Natural killer cell (primary cell): ENCODE data around the gene B3GALT5. TPM values are rescaled to one million over a fixed set of nuclear protein-coding genes. Genes with fewer than 3 reads are reported as not detected.

Source experiments
- ATAC-seq, 3 donors: fragments of 150-1000 bp in 2 of 3; fragments of 200-7000 bp in 1 of 3; cut with Tn5 transposase; 1 replicate in 1 of 3; 2 replicates in 2 of 3; pipeline ENCODE4 v1.10.0; 2021; ENCODE audit warnings: mild to moderate bottlenecking in 2 of 3, moderate library complexity in 2 of 3
- DNase-seq, 2 donors: peaks; one replicate each; pipeline versions ENCODE4 v3.0.0 to v3.0.0-alpha.2; 2013 to 2021; ENCODE audit warnings: mixed read lengths in 1 of 2
- H3K27ac ChIP-seq: one replicate; pipeline ENCODE4 v1.5.1; 2013; ENCODE audit warnings: mild to moderate bottlenecking, low read length
- H3K27me3 ChIP-seq: one replicate; pipeline ENCODE4 v1.6.1; 2013; ENCODE audit warnings: low read length; ENCODE audit not compliant: control insufficient read depth, insufficient read depth
- H3K36me3 ChIP-seq: one replicate; pipeline ENCODE4 v1.6.1; 2013; ENCODE audit warnings: low read length; ENCODE audit not compliant: control insufficient read depth, insufficient read depth
- H3K4me1 ChIP-seq: one replicate; pipeline ENCODE4 v1.6.1; 2013; ENCODE audit warnings: low read length; ENCODE audit not compliant: control insufficient read depth, insufficient read depth
- H3K4me3 ChIP-seq: one replicate; pipeline ENCODE4 v1.5.1; 2013; ENCODE audit warnings: low read length
- H3K9me3 ChIP-seq: one replicate; pipeline ENCODE4 v1.6.1; 2013; ENCODE audit warnings: low read length; ENCODE audit not compliant: control insufficient read depth, insufficient read depth
- H3K27ac Mint-ChIP-seq, 2 donors: one replicate each; pipeline ENCODE4 v1.8.0; 2022; ENCODE audit warnings: mild to moderate bottlenecking in 2 of 2, mixed read lengths in 2 of 2, moderate library complexity in 1 of 2
- H3K27me3 Mint-ChIP-seq, 2 donors: one replicate each; pipeline ENCODE4 v1.8.0; 2022; ENCODE audit warnings: low read depth in 2 of 2, mixed read lengths in 2 of 2
- H3K36me3 Mint-ChIP-seq: one replicate; pipeline ENCODE4 v1.8.0; 2022; ENCODE audit warnings: mixed read lengths
- H3K4me1 Mint-ChIP-seq, 2 donors: one replicate each; pipeline ENCODE4 v1.8.0; 2022; ENCODE audit warnings: mixed read lengths in 2 of 2
- H3K4me3 Mint-ChIP-seq: one replicate; pipeline ENCODE4 v1.8.0; 2022; ENCODE audit warnings: mild to moderate bottlenecking, moderate library complexity, mixed read lengths
- H3K9me3 Mint-ChIP-seq, 2 donors: one replicate each; pipeline ENCODE4 v1.8.0; 2022; ENCODE audit warnings: mixed read lengths in 2 of 2
- CTCF ChIP-seq: fragments of 200-600 bp; IDR thresholded peaks from one replicate; pipeline ENCODE4 v1.8.0; 2022; ENCODE audit warnings: antibody characterized with exemption
- WGBS: methylation state at CpG from one replicate; pipeline ENCODE4 v1.1.7; 2013; ENCODE audit warnings: missing lambda C conversion rate; ENCODE audit not compliant: insufficient coverage; 5-methylcytosine and 5-hydroxymethylcytosine counted together
- intact Hi-C: fragments of 100-400 bp; cut with micrococcal nuclease; formaldehyde crosslinking; loops from one replicate; pipeline ENCODE4 v1.14.2; 2022
- total RNA-seq, 4 donors: library from RNA; stranded (reverse); fragments of 120-200 nt in 1 of 4; gene quantifications; one replicate each; pipeline versions ENCODE4 v1.2.3 to v1.2.4, GENCODE V29; 2013 to 2022

Gene B3GALT5
- total RNA-seq, 3 donors from 2014 or later (not counting 1 experiment from before 2014, with no cell fraction given), result 0.05 TPM; not detected in 2

DNA sequence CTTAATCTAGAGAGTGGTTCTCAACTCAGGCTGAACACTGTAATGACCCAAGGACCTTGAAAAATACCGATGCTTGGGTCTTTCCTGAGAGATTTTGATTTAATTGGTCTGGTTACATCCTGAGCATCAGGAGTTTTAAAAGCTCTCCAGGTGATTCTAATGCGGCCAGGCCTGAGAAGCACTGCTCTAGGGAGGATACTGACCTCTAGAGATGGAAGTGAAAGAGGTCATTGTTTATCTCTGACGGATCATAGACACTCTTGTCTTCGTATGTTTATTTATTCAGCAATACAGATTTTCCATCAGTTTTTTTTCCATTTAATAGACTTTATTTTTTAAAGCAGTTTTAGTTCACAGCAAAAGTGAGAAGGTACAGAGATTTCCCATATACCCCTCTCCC, 77.7 kb downstream of the B3GALT5 start:
- WGBS, result 88% methylated on average over 2 of the region's 4 CpGs
- no peaks in the 10 kb centered on the region for H3K27me3 ChIP-seq
- no peaks in the 10 kb centered on the region for H3K36me3 ChIP-seq
- no peak overlapping the region for H3K4me3 ChIP-seq
- no peak for TF ChIP-seq CTCF
- Mint-ChIP-seq H3K27ac (no peak overlapping the region), H3K9me3 (no peaks in the 10 kb centered on the region), H3K4me1 (no peaks in the 10 kb centered on the region), H3K4me3 (no peak overlapping the region), H3K27me3 (peaks cover 4 to 16% of the 10 kb centered on the region in 2 donors), H3K36me3 (no peaks in the 10 kb centered on the region)
- H3K4me1 ChIP-seq, result no peaks in the 10 kb centered on the region
- ATAC-seq (no peak), DNase-seq (no peak)
- H3K9me3 ChIP-seq, result no peaks in the 10 kb centered on the region
- intact Hi-C loops, result no loop called here
- H3K27ac ChIP-seq, result no peak overlapping the region

DNA sequence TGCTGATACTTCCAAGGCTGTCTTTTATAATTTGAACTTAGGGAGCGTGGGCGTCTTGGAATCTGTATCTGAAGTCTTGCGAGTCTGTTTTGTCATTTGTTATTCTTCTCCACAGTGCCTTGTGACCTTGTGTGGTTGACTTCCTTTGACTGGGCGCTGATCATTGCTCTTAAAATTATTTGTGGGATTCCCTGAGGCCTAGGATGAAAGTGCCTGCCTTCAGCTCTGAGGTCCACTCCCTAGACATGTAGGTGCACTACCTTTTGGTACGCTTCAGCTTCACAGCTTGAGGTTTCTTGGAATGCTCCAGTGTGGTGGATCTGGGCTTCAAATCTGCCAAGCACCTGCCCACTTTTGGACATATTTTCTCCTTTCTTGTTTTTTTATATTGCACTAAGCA, 82.0 kb downstream of the B3GALT5 start:
- Mint-ChIP-seq H3K4me3 (no peak overlapping the region), H3K27ac (no peak overlapping the region), H3K9me3 (no peaks in the 10 kb centered on the region), H3K4me1 (no peaks in the 10 kb centered on the region), H3K36me3 (no peaks in the 10 kb centered on the region), H3K27me3 (peaks cover 3 to 10% of the 10 kb centered on the region in 2 donors)
- Histone ChIP-seq H3K36me3 (no peaks in the 10 kb centered on the region), H3K27ac (no peak overlapping the region), H3K4me3 (no peak overlapping the region), H3K4me1 (no peaks in the 10 kb centered on the region), H3K9me3 (no peaks in the 10 kb centered on the region), H3K27me3 (no peaks in the 10 kb centered on the region)
- TF ChIP-seq CTCF, result no peak
- intact Hi-C loops, result no loop called here
- WGBS, result 89% methylated on average over 5 of the region's 5 CpGs
- DNase-seq, result no peak
- ATAC-seq, result no peak

DNA sequence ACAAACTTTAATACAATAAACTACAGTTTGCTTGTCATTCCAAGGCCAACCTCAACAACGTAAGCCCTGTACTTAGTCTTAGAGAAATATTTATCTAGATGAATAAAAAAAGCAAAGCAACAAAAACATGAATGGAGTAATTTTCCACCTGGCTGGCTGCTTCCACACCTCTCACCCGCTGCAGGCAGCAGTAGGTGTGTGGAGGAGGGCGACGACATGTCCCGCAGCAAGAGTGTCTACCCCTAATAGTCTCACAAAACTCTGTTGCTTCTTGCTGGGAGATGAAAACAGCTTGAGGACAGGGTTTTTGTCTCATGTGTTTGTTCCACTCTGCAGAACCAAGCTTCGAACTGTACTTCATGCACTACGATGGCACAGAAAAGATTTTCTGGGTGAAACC, 83.5 kb downstream of the B3GALT5 start:
- Mint-ChIP-seq H3K9me3 (no peaks in the 10 kb centered on the region), H3K4me3 (no peak overlapping the region), H3K36me3 (no peaks in the 10 kb centered on the region), H3K27ac (no peak overlapping the region), H3K4me1 (no peaks in the 10 kb centered on the region), H3K27me3 (peaks cover 3 to 18% of the 10 kb centered on the region in 2 donors)
- 79% methylated on average over 4 of the region's 7 CpGs for WGBS
- no peak for TF ChIP-seq CTCF
- H3K9me3 ChIP-seq, result no peaks in the 10 kb centered on the region
- ATAC-seq (no peak), DNase-seq (no peak)
- intact Hi-C loops, result no loop called here
- no peaks in the 10 kb centered on the region for H3K36me3 ChIP-seq
- H3K4me3 ChIP-seq, result no peak overlapping the region
- no peaks in the 10 kb centered on the region for H3K4me1 ChIP-seq
- no peak overlapping the region for H3K27ac ChIP-seq
- no peaks in the 10 kb centered on the region for H3K27me3 ChIP-seq

- Mint-ChIP-seq H3K4me1 (no peaks in the 10 kb centered on the region), H3K4me3 (no peak overlapping the region), H3K9me3 (no peaks in the 10 kb centered on the region), H3K27ac (no peak overlapping the region), H3K27me3 (peaks cover 3 to 18% of the 10 kb centered on the region in 2 donors), H3K36me3 (no peaks in the 10 kb centered on the region)
- H3K4me1 ChIP-seq, result no peaks in the 10 kb centered on the region
- WGBS, result 85% methylated on average over 4 of the region's 4 CpGs
- ATAC-seq (no peak), DNase-seq (no peak)
- no peak for TF ChIP-seq CTCF
- intact Hi-C loops, result no loop called here
- H3K27me3 ChIP-seq, result no peaks in the 10 kb centered on the region
- no peak overlapping the region for H3K4me3 ChIP-seq
- no peaks in the 10 kb centered on the region for H3K9me3 ChIP-seq
- H3K27ac ChIP-seq, result no peak overlapping the region
- H3K36me3 ChIP-seq, result no peaks in the 10 kb centered on the region
Observed at GRCh38 chr21:39696618-39697017, 83.9 kb downstream of the B3GALT5 start.
